Body of pancreas (tissue), 4 donors: Measurements from ENCODE around the gene CLSTN2. TPM values are rescaled to one million over a fixed set of nuclear protein-coding genes. Genes with fewer than 3 reads are reported as not detected.

Experiments
- ATAC-seq: fragments of 150-250 bp; one replicate; pipeline ENCODE4 v1.9.1; 2016
- DNase-seq, 4 donors: peaks; one replicate each; pipeline ENCODE4 v3.0.0-alpha.2; 2019
- H3K27ac ChIP-seq, 4 donors: fragments of 200-600 bp; sonication (generic); 1 replicate in 3 of 4; 2 replicates in 1 of 4; pipeline versions ENCODE4 v1.5.1 to v1.6.1; 2016 to 2019; ENCODE audit warnings: mild to moderate bottlenecking in 1 of 4, mixed read lengths in 1 of 4, moderate library complexity in 1 of 4
- H3K27me3 ChIP-seq, 2 donors: fragments of 200-600 bp; sonication (generic); one replicate each; pipeline ENCODE4 v1.6.0; 2016; ENCODE audit warnings: mild to moderate bottlenecking in 1 of 2
- H3K36me3 ChIP-seq, 2 donors: fragments of 200-600 bp; sonication (generic); replicated peaks in 1 of 2; 2 replicates each; pipeline ENCODE4 v1.5.1; 2016; ENCODE audit warnings: low read depth in 2 of 2; ENCODE audit not compliant: insufficient read depth in 1 of 2
- H3K4me1 ChIP-seq: fragments of 200-600 bp; sonication (generic); one replicate; pipeline ENCODE4 v1.6.0; 2016
- H3K4me3 ChIP-seq, 2 donors: fragments of 200-600 bp; sonication (generic); 1 replicate in 1 of 2; 2 replicates in 1 of 2; pipeline ENCODE4 v1.5.1; 2016 to 2019
- H3K9me3 ChIP-seq, 3 donors: fragments of 200-600 bp; sonication (generic); 1 replicate in 2 of 3; 2 replicates in 1 of 3; pipeline ENCODE4 v1.5.1; 2016
- CTCF ChIP-seq, 7 experiments: fragments of 450-650 bp in 4 of 7; fragments of 200-600 bp in 3 of 7; sonication (generic) in 3 of 7; IDR thresholded peaks; one replicate each; pipeline ENCODE4 v1.5.1; 2016 to 2019; ENCODE audit warnings: antibody characterized with exemption in 7 of 7
- POLR2A ChIP-seq, 3 donors: fragments of 450-650 bp; IDR thresholded peaks; one replicate each; pipeline ENCODE4 v1.6.1; 2016; ENCODE audit warnings: antibody characterized with exemption in 3 of 3, mild to moderate bottlenecking in 2 of 3
- WGBS, 2 donors: methylation state at CpG; one replicate each; pipeline ENCODE4 v1.1.5; 2017; 5-methylcytosine and 5-hydroxymethylcytosine counted together
- intact Hi-C: fragments of 100-400 bp; cut with DNase I; formaldehyde crosslinking; loops from one replicate; pipeline ENCODE4 v1.15.1; 2023
- total RNA-seq, 2 donors: library from RNA; depleted of rRNA; stranded (reverse); fragments of >200 nt; gene quantifications; one replicate each; pipeline ENCODE4 v1.1.0, GENCODE V29; 2016

CLSTN2 gene
- total RNA-seq, 2 donors from 2014 or later, result 14.5 to 14.8 TPM

- DNase-seq, result peak in 2 of 4 donors; percentile 28 to 29
- 48 to 57% methylated on average over 5 of the region's 5 CpGs for WGBS, 2 donors
- intact Hi-C loops, result no loop called here
- Histone ChIP-seq H3K4me1 (no peaks in the 10 kb centered on the region), H3K27ac (peak overlapping the region in 3 of 4 donors; percentile 51 to 58 (median 55)), H3K9me3 (no peaks in the 10 kb centered on the region), H3K36me3 (no peaks in the 10 kb centered on the region), H3K4me3 (no peak overlapping the region), H3K27me3 (no peaks in the 10 kb centered on the region)
- TF ChIP-seq CTCF (IDR thresholded peaks at IDR 0.05), result no peak
- TF ChIP-seq POLR2A (IDR thresholded peaks at IDR 0.05), result no peak
- peak; percentile 81 for ATAC-seq
Observed at GRCh38 chr3:140236836-140237501, 302.0 kb downstream of the CLSTN2 start.

- no peaks in the 10 kb centered on the region for H3K9me3 ChIP-seq
- H3K36me3 ChIP-seq, result no peaks in the 10 kb centered on the region
- DNase-seq (no peak), ATAC-seq (no peak)
- peaks cover 15% of the 10 kb centered on the region for H3K4me1 ChIP-seq
- H3K27ac ChIP-seq, result no peak overlapping the region
- H3K4me3 ChIP-seq, result no peak overlapping the region
- 59 to 72% methylated on average over 2 of the region's 2 CpGs for WGBS, 2 donors
- no peak for TF ChIP-seq CTCF (IDR thresholded peaks at IDR 0.05)
- intact Hi-C loops, result no loop called here
- H3K27me3 ChIP-seq, result no peaks in the 10 kb centered on the region
Observed at GRCh38 chr3:140238646-140239314, 303.8 kb downstream of the CLSTN2 start.

- intact Hi-C loops, result no loop called here
- 45 to 56% methylated on average over 4 to 5 of the region's 5 CpGs for WGBS, 2 donors
- TF ChIP-seq POLR2A (IDR thresholded peaks at IDR 0.05) (no peak), CTCF (IDR thresholded peaks at IDR 0.05) (no peak)
- Histone ChIP-seq H3K27me3 (no peaks in the 10 kb centered on the region), H3K9me3 (no peaks in the 10 kb centered on the region), H3K36me3 (no peaks in the 10 kb centered on the region), H3K4me3 (no peak overlapping the region), H3K27ac (peak overlapping the region in 3 of 4 donors; percentile 26 to 87 (median 63)), H3K4me1 (peaks cover 15% of the 10 kb centered on the region)
- DNase-seq, result peak; percentile 56 to 89 (median 75)
- peak; percentile 93 for ATAC-seq
Observed at GRCh38 chr3:140242818-140243276, 307.9 kb downstream of the CLSTN2 start.

DNA sequence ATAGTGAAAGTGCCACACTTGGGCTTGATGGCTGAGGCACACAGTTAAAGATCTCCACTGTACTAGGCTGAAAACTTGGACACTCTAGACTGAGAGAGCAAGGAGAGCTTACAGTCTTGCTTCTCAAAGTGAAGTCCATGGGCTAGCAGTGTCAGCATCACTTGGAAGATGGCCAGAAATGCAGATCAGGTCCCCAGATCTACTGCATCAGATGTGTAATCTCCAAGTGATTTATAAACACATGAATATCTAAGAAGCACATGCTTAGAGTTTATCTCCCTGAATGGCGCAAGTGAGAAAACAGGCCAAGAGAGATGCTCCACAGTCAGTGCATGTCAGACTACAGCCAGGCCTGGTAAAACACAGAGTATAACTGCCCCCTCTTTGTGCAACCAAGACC is 308.6 kb downstream of the CLSTN2 start:
- WGBS, 2 donors, result 96 to 100% methylated on average over 1 of the region's 1 CpG
- Histone ChIP-seq H3K27ac (peak overlapping the region in 3 of 4 donors; percentile 26 to 87 (median 63)), H3K36me3 (no peaks in the 10 kb centered on the region), H3K9me3 (no peaks in the 10 kb centered on the region), H3K4me3 (no peak overlapping the region), H3K4me1 (peaks cover 15% of the 10 kb centered on the region), H3K27me3 (no peaks in the 10 kb centered on the region)
- no peak for ATAC-seq
- DNase-seq, result no peak
- intact Hi-C loops, result no loop called here
- no peak for TF ChIP-seq CTCF (IDR thresholded peaks at IDR 0.05)
- TF ChIP-seq POLR2A (IDR thresholded peaks at IDR 0.05), result no peak
